ENCODE measurements around the gene BZW2.

Gene BZW2

GRCh38 chr7:16755397-16755796, 109.4 kb downstream of the BZW2 start:
- peak; percentile 34 for DNase-seq

Data from suppressor macrophage treated with lipopolysaccharide for 4 hours (primary cell).